OCI-LY7 (cell line): Measurements from ENCODE around the gene TRIO.

ENCODE experiments used
- CTCF ChIP-seq: fragments of 200-600 bp; sonication (generic); conservative IDR thresholded peaks from 2 replicates; pipeline ENCODE4 v1.5.1; 2014; ENCODE audit warnings: mild to moderate bottlenecking, antibody characterized with exemption, low read length, moderate library complexity, mixed read lengths
- EZH2phosphoT487 ChIP-seq: fragments of 200-600 bp; sonication (generic); IDR thresholded peaks from 2 replicates; pipeline ENCODE4 v1.6.1; 2018; ENCODE audit warnings: low read depth, borderline replicate concordance, mild to moderate bottlenecking, mixed run types, antibody characterized with exemption, low read length, moderate library complexity, mixed read lengths

GRCh38 chr5:14277385-14278320 is 134.5 kb downstream of the TRIO start:
- peak; percentile 39 for TF ChIP-seq CTCF
- TF ChIP-seq EZH2phosphoT487 = no peak
